HepG2 (cell line): Measurements from ENCODE around the gene PDIA5. TPM values are rescaled to one million over a fixed set of nuclear protein-coding genes. Genes with fewer than 3 reads are reported as not detected.

Source experiments
- ATAC-seq: fragments of 200-7000 bp; cut with Tn5 transposase; 3 replicates; pipeline ENCODE4 v1.9.1; 2020; ENCODE audit warnings: mild to moderate bottlenecking, moderate library complexity
- BruUV-seq: library from RNA; stranded (reverse); fragments of 400-500 nt; replicated peaks from 2 replicates; lab custom pipeline; 2021; lab: Mats Ljungman, UMichigan
- CTCF ChIA-PET: fragments of 300-600 bp; formaldehyde crosslinking; extraction: SDS; loops from one replicate; lab custom pipeline; 2021; ENCODE audit warnings: low total read pairs, inconsistent platforms, low intra/inter-chr PET ratio; lab: Yijun Ruan, JAX
- POLR2A ChIA-PET: fragments of 350-600 bp; sonication (Branson Sonifier 250); formaldehyde crosslinking; loops from one replicate; lab custom pipeline; 2020; ENCODE audit warnings: antibody characterized with exemption, inconsistent platforms; lab: Yijun Ruan, JAX
- DNase-seq: peaks from one replicate; pipeline ENCODE4 v3.0.0-alpha.2; 2015; ENCODE audit warnings: low spot score
- FAIRE-seq: peaks from 3 replicates; lab custom pipeline; 2011; peaks lifted over from hg19 to GRCh38; lab: Jason Lieb, UNC
- H2AFZ ChIP-seq: one replicate; pipeline ENCODE4 v1.6.1; 2011; ENCODE audit warnings: low read length, inconsistent platforms
- H3K27ac ChIP-seq: fragments of 300-600 bp; 3 replicates; pipeline ENCODE4 v1.8.0; 2011; ENCODE audit warnings: mixed run types, mild to moderate bottlenecking, mixed read lengths, low read length, inconsistent platforms; ENCODE audit not compliant: insufficient read depth; ENCODE audit errors: extremely low read length
- H3K27me3 ChIP-seq, 2 experiments: fragments of 200-600 bp in 1 of 2; 2 replicates in 1 of 2; 3 replicates in 1 of 2; pipeline versions ENCODE4 v1.6.0 to v1.8.0; 2011; ENCODE audit warnings: low read length in 2 of 2, mild to moderate bottlenecking in 2 of 2, moderate library complexity in 2 of 2, inconsistent platforms in 1 of 2; ENCODE audit not compliant: insufficient read depth in 2 of 2, control insufficient read depth in 1 of 2
- H3K36me3 ChIP-seq, 2 experiments: fragments of 200-600 bp in 1 of 2; replicated peaks in 1 of 2; 2 replicates in 1 of 2; 3 replicates in 1 of 2; pipeline versions ENCODE4 v1.5.1 to v1.8.0; 2011; ENCODE audit warnings: low read length in 2 of 2, inconsistent platforms in 1 of 2; ENCODE audit not compliant: insufficient read depth in 2 of 2, control insufficient read depth in 1 of 2
- H3K4me1 ChIP-seq: 2 replicates; pipeline ENCODE4 v1.5.1; 2012; ENCODE audit warnings: low read length, inconsistent platforms; ENCODE audit not compliant: insufficient read depth
- H3K4me2 ChIP-seq: 2 replicates; pipeline ENCODE4 v1.6.0; 2011; ENCODE audit warnings: low read depth, low read length, inconsistent platforms
- H3K4me3 ChIP-seq, 3 experiments: fragments of 200-600 bp in 1 of 3; sonication (generic), shearing (Covaris generic) in 1 of 3; replicated peaks in 1 of 3; 2 replicates each; pipeline ENCODE4 v1.5.1; 2011 to 2016; ENCODE audit warnings: low read length in 3 of 3, inconsistent platforms in 2 of 3, low read depth in 2 of 3, mild to moderate bottlenecking in 2 of 3, control low read depth in 1 of 3, mixed read lengths in 1 of 3; ENCODE audit not compliant: insufficient read depth in 1 of 3
- H3K79me2 ChIP-seq: one replicate; pipeline ENCODE4 v1.6.1; 2011; ENCODE audit warnings: low read length, inconsistent platforms; ENCODE audit not compliant: insufficient read depth
- H3K9ac ChIP-seq: 2 replicates; pipeline ENCODE4 v1.6.0; 2011; ENCODE audit warnings: mild to moderate bottlenecking, low read depth, low read length, inconsistent platforms; ENCODE audit not compliant: insufficient read depth
- H3K9me3 ChIP-seq: 2 replicates; pipeline ENCODE4 v1.5.1; 2012; ENCODE audit warnings: mild to moderate bottlenecking, low read length
- H4K20me1 ChIP-seq: 2 replicates; pipeline ENCODE4 v1.6.0; 2011; ENCODE audit warnings: inconsistent platforms, mild to moderate bottlenecking, low read length, moderate library complexity; ENCODE audit not compliant: insufficient read depth
- ARID3A ChIP-seq: IDR thresholded peaks from 2 replicates; pipeline ENCODE4 v1.6.1; 2012; ENCODE audit warnings: low read depth, low read length, improper control_type of control experiment
- HNF4A ChIP-seq: sonication (generic); formaldehyde crosslinking; IDR thresholded peaks from 2 replicates; pipeline ENCODE4 v1.4.0; 2020; ENCODE audit warnings: missing genetic modification reagents
- IRF2 ChIP-seq: IDR thresholded peaks from 2 replicates; pipeline ENCODE4 v1.6.1; 2018; ENCODE audit warnings: missing genetic modification reagents, missing compliant biosample characterization
- NFAT5 ChIP-seq: sonication (generic); formaldehyde crosslinking; IDR thresholded peaks from 2 replicates; pipeline ENCODE4 v1.4.0; 2020; ENCODE audit warnings: missing genetic modification reagents
- PCBP2 ChIP-seq: fragments of 200-400 bp; formaldehyde crosslinking; optimal IDR thresholded peaks from 2 replicates; pipeline ENCODE3; 2018; ENCODE audit warnings: low read length, low read depth; ENCODE audit not compliant: poor library complexity, severe bottlenecking
- SNAI1 ChIP-seq: sonication (generic); formaldehyde crosslinking; IDR thresholded peaks from 2 replicates; pipeline ENCODE4 v1.5.0; 2020; ENCODE audit warnings: mild to moderate bottlenecking, missing genetic modification reagents, borderline replicate concordance
- ZNF20 ChIP-seq: sonication (generic); formaldehyde crosslinking; IDR thresholded peaks from 2 replicates; pipeline ENCODE4 v1.4.0; 2020; ENCODE audit warnings: mild to moderate bottlenecking, moderate library complexity, missing genetic modification reagents
- ZNF296 ChIP-seq: sonication (generic); formaldehyde crosslinking; conservative IDR thresholded peaks from 2 replicates; pipeline ENCODE4 v1.5.0; 2020; ENCODE audit warnings: mild to moderate bottlenecking, missing genetic modification reagents
- ZNF564 ChIP-seq: sonication (generic); formaldehyde crosslinking; IDR thresholded peaks from 2 replicates; pipeline ENCODE4 v1.8.1; 2023; ENCODE audit warnings: mild to moderate bottlenecking, missing genetic modification reagents
- WGBS: methylation state at CpG from one replicate; pipeline ENCODE4 v1.1.6; 2017; ENCODE audit warnings: low lambda C conversion rate; 5-methylcytosine and 5-hydroxymethylcytosine counted together
- in situ Hi-C: cut with HindIII; loops from 2 replicates; pipeline ENCODE4 v1.10.0; 2017; ENCODE audit warnings: low pct_unique_long_range_greater_than_20kb; ENCODE audit not compliant: extremely low pct_ligation_motif_present
- intact Hi-C: fragments of 100-400 bp; cut with micrococcal nuclease; formaldehyde crosslinking; loops from one replicate; pipeline ENCODE4 v1.10.0; 2022; ENCODE audit not compliant: unreplicated experiment
- polyA plus RNA-seq, 8 experiments: library from polyadenylated mRNA; depleted of rRNA in 3 of 8; stranded (reverse) in 7 of 8; unstranded in 1 of 8; fragments of >200 nt; fragmentation: Illumina TruSeq in 4 of 8; extraction: Trizol in 4 of 8; gene quantifications; 2 replicates each; pipeline versions ENCODE4 v1.2.1 to v1.2.3, GENCODE V29; 2011 to 2016; ENCODE audit warnings: low read depth in 4 of 8, missing spikeins in 1 of 8, mixed read lengths in 1 of 8; ENCODE audit not compliant: insufficient read depth in 1 of 8
- total RNA-seq, 5 experiments: library from RNA; depleted of rRNA; stranded (reverse); fragments of >200 nt; fragmentation: Illumina TruSeq; extraction: Trizol; gene quantifications; 2 replicates each; pipeline ENCODE4 v1.2.3, GENCODE V29; 2016; ENCODE audit warnings: low read depth in 1 of 5

The PDIA5 gene
- total and polyA plus RNA-seq, 2 of the 13 experiments (the other 11 are each of a cell fraction or from before 2014, with no cell fraction given) = 51.3 to 74.3 TPM

GRCh38 chr3:123042413-123042812 is 24.4 kb upstream of the PDIA5 start:
- no TSS peak for BruUV-seq
- no peak overlapping the region for H2AFZ ChIP-seq
- H3K36me3 ChIP-seq = no peaks in the 10 kb centered on the region
- CTCF ChIA-PET = no interaction called here
- H3K9me3 ChIP-seq = no peaks in the 10 kb centered on the region
- H3K9ac ChIP-seq = no peak overlapping the region
- no peak for DNase-seq
- no peaks in the 10 kb centered on the region for H4K20me1 ChIP-seq
- FAIRE-seq = no peak
- H3K4me1 ChIP-seq = peaks cover 13% of the 10 kb centered on the region
- no peak overlapping the region for H3K4me3 ChIP-seq
- H3K79me2 ChIP-seq = no peaks in the 10 kb centered on the region
- no peak overlapping the region for H3K4me2 ChIP-seq
- H3K27me3 ChIP-seq = peaks cover 0 to 33% of the 10 kb centered on the region in 2 experiments; a peak in 3 of 5 replicates
- POLR2A ChIA-PET = no interaction called here
- no peak for ATAC-seq
- TF ChIP-seq ZNF564 (CRISPR knock-in tag) (no peak), PCBP2 (no peak)
- in situ Hi-C loops (loop anchor here (25.0 kb wide), 1 partner anchor 280 kb away; no protein-coding TSS in a partner anchor), intact Hi-C loops (no loop called here)
- H3K27ac ChIP-seq = no peak overlapping the region
- 43% methylated on average over 6 of the region's 6 CpGs for WGBS

- H3K4me2 ChIP-seq = peak overlapping the region; percentile 8; the same call in 1 of the 2 replicates
- DNase-seq = no peak
- TF ChIP-seq IRF2 (CRISPR knock-in tag) (no peak), ZNF20 (CRISPR knock-in tag) (no peak), SNAI1 (CRISPR knock-in tag) (no peak), NFAT5 (CRISPR knock-in tag) (no peak), ZNF296 (CRISPR knock-in tag) (no peak), HNF4A (CRISPR knock-in tag) (peak; percentile 19), ARID3A (no peak)
Measured at GRCh38 chr3:123044981-123045763, 21.7 kb upstream of the PDIA5 start.

More at GRCh38 chr3:123044981-123045763, 21.7 kb upstream of the PDIA5 start:
- ChIA-PET CTCF (no interaction called here), POLR2A (no interaction called here)
- no peaks in the 10 kb centered on the region for H4K20me1 ChIP-seq
- H3K9ac ChIP-seq = no peak overlapping the region
- no peak overlapping the region for H3K27ac ChIP-seq
- no peaks in the 10 kb centered on the region for H3K36me3 ChIP-seq
- no TSS peak for BruUV-seq
- FAIRE-seq (no peak), ATAC-seq (peak; percentile 83)
- no peak overlapping the region for H2AFZ ChIP-seq
- no peaks in the 10 kb centered on the region for H3K79me2 ChIP-seq
- intact Hi-C loops = no loop called here
- in situ Hi-C loops = loop anchor here (25.0 kb wide), 1 partner anchor 283 kb away; no protein-coding TSS in a partner anchor
- peaks cover 0 to 26% of the 10 kb centered on the region in 2 experiments; a peak in 2 of 5 replicates for H3K27me3 ChIP-seq
- no peak overlapping the region for H3K4me3 ChIP-seq
- H3K9me3 ChIP-seq = no peaks in the 10 kb centered on the region
- WGBS = 22% methylated on average over 5 of the region's 5 CpGs
- peaks cover 20% of the 10 kb centered on the region for H3K4me1 ChIP-seq
